IMR-90 (cell line): ENCODE results near the gene TMEM208. TPM values are rescaled to one million over a fixed set of nuclear protein-coding genes. Genes with fewer than 3 reads are reported as not detected.

Source experiments
- ATAC-seq: fragments of 200-7000 bp; cut with Tn5 transposase; 2 replicates; pipeline ENCODE4 v1.9.1; 2020; ENCODE audit warnings: low read depth, mild to moderate bottlenecking, moderate library complexity
- BruUV-seq: library from RNA; stranded (reverse); fragments of 400-500 nt; replicated peaks from 2 replicates; lab custom pipeline; 2021; lab: Mats Ljungman, UMichigan
- CTCF ChIA-PET: fragments of 300-600 bp; formaldehyde crosslinking; extraction: SDS; loops from one replicate; lab custom pipeline; 2021; ENCODE audit warnings: antibody characterized with exemption; lab: Yijun Ruan, JAX
- POLR2A ChIA-PET: fragments of 300-600 bp; sonication (Branson Sonifier 250); formaldehyde crosslinking; loops from one replicate; lab custom pipeline; 2022; ENCODE audit warnings: antibody characterized with exemption; ENCODE audit not compliant: unreplicated experiment; lab: Charles Lee
- DNase-seq: peaks from one replicate; pipeline ENCODE4 v3.0.0; 2013
- H2AFZ ChIP-seq: replicated peaks from 2 replicates; pipeline ENCODE3; 2013; ENCODE audit warnings: low read length, mild to moderate bottlenecking; ENCODE audit not compliant: poor library complexity
- H2AK5ac ChIP-seq: 2 replicates; pipeline ENCODE4 v1.6.1; 2013; ENCODE audit warnings: low read depth, low read length, inconsistent platforms
- H2AK9ac ChIP-seq: replicated peaks from 2 replicates; pipeline ENCODE3; 2013; ENCODE audit warnings: mild to moderate bottlenecking, low read depth, low read length, moderate library complexity; ENCODE audit not compliant: poor library complexity
- H2BK120ac ChIP-seq: 2 replicates; pipeline ENCODE4 v1.6.1; 2013; ENCODE audit warnings: low read depth, low read length, inconsistent platforms
- H2BK15ac ChIP-seq: 3 replicates; pipeline ENCODE4 v1.6.1; 2013; ENCODE audit warnings: low read depth, low read length, inconsistent platforms
- H2BK20ac ChIP-seq: 2 replicates; pipeline ENCODE4 v1.6.1; 2013; ENCODE audit warnings: low read depth, mild to moderate bottlenecking, inconsistent platforms, low read length, moderate library complexity
- H2BK5ac ChIP-seq: 2 replicates; pipeline ENCODE4 v1.6.1; 2013; ENCODE audit warnings: mild to moderate bottlenecking, low read depth, low read length, inconsistent platforms; ENCODE audit not compliant: poor library complexity, severe bottlenecking
- H3K14ac ChIP-seq: replicated peaks from 2 replicates; pipeline ENCODE4 v1.6.1; 2013; ENCODE audit warnings: low read depth, low read length, inconsistent platforms
- H3K18ac ChIP-seq: 2 replicates; pipeline ENCODE4 v1.6.1; 2013; ENCODE audit warnings: low read depth, low read length, control low read depth
- H3K23ac ChIP-seq: 2 replicates; pipeline ENCODE4 v1.6.1; 2013; ENCODE audit warnings: low read depth, low read length, inconsistent platforms
- H3K27ac ChIP-seq: 2 replicates; pipeline ENCODE4 v1.5.1; 2013; ENCODE audit warnings: mild to moderate bottlenecking, control low read depth, low read length; ENCODE audit not compliant: insufficient read depth
- H3K27me3 ChIP-seq: 2 replicates; pipeline ENCODE4 v1.6.1; 2013; ENCODE audit warnings: low read length; ENCODE audit not compliant: control insufficient read depth, insufficient read depth
- H3K36me3 ChIP-seq: 2 replicates; pipeline ENCODE4 v1.6.1; 2013; ENCODE audit warnings: low read length, mixed read lengths; ENCODE audit not compliant: control insufficient read depth, insufficient read depth
- H3K4ac ChIP-seq: 2 replicates; pipeline ENCODE4 v1.6.1; 2013; ENCODE audit warnings: low read depth, low read length, inconsistent platforms
- H3K4me1 ChIP-seq: 2 replicates; pipeline ENCODE4 v1.6.1; 2013; ENCODE audit warnings: low read length, mixed read lengths; ENCODE audit not compliant: control insufficient read depth, insufficient read depth
- H3K4me2 ChIP-seq: 2 replicates; pipeline ENCODE4 v1.6.1; 2013; ENCODE audit warnings: low read depth, mild to moderate bottlenecking, control low read depth, low read length, moderate library complexity
- H3K4me3 ChIP-seq: 2 replicates; pipeline ENCODE4 v1.5.1; 2013; ENCODE audit warnings: low read depth, mild to moderate bottlenecking, control low read depth, low read length, moderate library complexity; ENCODE audit not compliant: insufficient read depth
- H3K56ac ChIP-seq: 2 replicates; pipeline ENCODE4 v1.6.1; 2013; ENCODE audit warnings: low read length, inconsistent platforms; ENCODE audit not compliant: insufficient read depth; ENCODE audit errors: extremely low read depth
- H3K79me1 ChIP-seq, 2 experiments: 2 replicates each; pipeline ENCODE4 v1.6.1; 2013; ENCODE audit warnings: low read length in 2 of 2, inconsistent platforms in 1 of 2, low read depth in 1 of 2
- H3K9ac ChIP-seq: 2 replicates; pipeline ENCODE4 v1.6.1; 2013; ENCODE audit warnings: low read depth, low read length, control low read depth
- H3K9me1 ChIP-seq: 2 replicates; pipeline ENCODE4 v1.6.1; 2013; ENCODE audit warnings: low read length, inconsistent platforms; ENCODE audit not compliant: insufficient read depth
- H3K9me3 ChIP-seq: 2 replicates; pipeline ENCODE4 v1.6.1; 2013; ENCODE audit warnings: low read length; ENCODE audit not compliant: control insufficient read depth, insufficient read depth
- H4K20me1 ChIP-seq: 2 replicates; pipeline ENCODE4 v1.6.1; 2013; ENCODE audit warnings: low read length, inconsistent platforms; ENCODE audit not compliant: insufficient read depth
- H4K5ac ChIP-seq: 2 replicates; pipeline ENCODE4 v1.6.1; 2013; ENCODE audit warnings: mild to moderate bottlenecking, low read depth, low read length, control low read depth
- H4K8ac ChIP-seq, 2 experiments: 2 replicates each; pipeline ENCODE4 v1.6.1; 2013; ENCODE audit warnings: low read depth in 2 of 2, low read length in 2 of 2, control low read depth in 1 of 2, inconsistent platforms in 1 of 2
- H4K91ac ChIP-seq: 2 replicates; pipeline ENCODE4 v1.6.1; 2013; ENCODE audit warnings: low read depth, low read length, inconsistent platforms; ENCODE audit not compliant: insufficient read depth
- BHLHE40 ChIP-seq: fragments of 150-350 bp; IDR thresholded peaks from 2 replicates; pipeline ENCODE4 v1.6.1; 2016; ENCODE audit warnings: mild to moderate bottlenecking, low read depth, low read length
- MAFK ChIP-seq: IDR thresholded peaks from 2 replicates; pipeline ENCODE4 v1.6.1; 2012; ENCODE audit warnings: low read depth, low read length, improper control_type of control experiment
- MAZ ChIP-seq: IDR thresholded peaks from 2 replicates; pipeline ENCODE4 v1.6.1; 2012; ENCODE audit warnings: low read depth, mild to moderate bottlenecking, low read length, improper control_type of control experiment, moderate library complexity, borderline replicate concordance
- MXI1 ChIP-seq: IDR thresholded peaks from 2 replicates; pipeline ENCODE4 v1.6.1; 2012; ENCODE audit warnings: low read depth, mild to moderate bottlenecking, low read length, moderate library complexity, borderline replicate concordance
- POLR2A ChIP-seq: IDR thresholded peaks from 2 replicates; pipeline ENCODE4 v1.6.1; 2012; ENCODE audit warnings: mild to moderate bottlenecking, low read depth, low read length
- RAD21 ChIP-seq: IDR thresholded peaks from 2 replicates; pipeline ENCODE4 v1.6.1; 2012; ENCODE audit warnings: low read length, improper control_type of control experiment
- WGBS, 2 experiments: methylation state at CpG; one replicate each; pipeline versions ENCODE4 v1.1.5 to v1.1.7; 2013; ENCODE audit warnings: missing lambda C conversion rate in 2 of 2; ENCODE audit not compliant: insufficient read length in 1 of 2; ENCODE audit errors: extremely low coverage in 2 of 2; 5-methylcytosine and 5-hydroxymethylcytosine counted together
- dilution Hi-C: fragments of 300-500 bp; cut with HindIII; formaldehyde crosslinking; loops from one replicate; pipeline ENCODE4 v1.14.3; 2018; ENCODE audit warnings: low sequenced_read_pairs; ENCODE audit not compliant: unreplicated experiment
- in situ Hi-C: fragments of 300-500 bp; cut with MboI; formaldehyde crosslinking; loops from 3 replicates; pipeline ENCODE4 v1.14.3; 2019; ENCODE audit warnings: low sequenced_read_pairs, inconsistent platforms, mixed read lengths
- intact Hi-C: fragments of 100-400 bp; cut with micrococcal nuclease; formaldehyde crosslinking; loops from 2 replicates; pipeline ENCODE4 v1.10.0; 2022
- polyA plus RNA-seq, 3 experiments: library from polyadenylated mRNA; depleted of rRNA; stranded (reverse); fragments of >200 nt; gene quantifications; 2 replicates each; pipeline ENCODE4 v1.2.3, GENCODE V29; 2012; ENCODE audit warnings: low replicate concordance in 1 of 3
- total RNA-seq: library from RNA; depleted of rRNA; stranded (reverse); fragments of >200 nt; gene quantifications from 2 replicates; pipeline ENCODE4 v1.2.3, GENCODE V29; 2012
- TF ChIP-seq, protein P1 (sequence below): fragments of 150-350 bp; IDR thresholded peaks from 2 replicates; pipeline ENCODE4 v1.6.1; 2017; ENCODE audit warnings: mild to moderate bottlenecking, antibody characterized with exemption, low read length, low read depth

Gene TMEM208
- total and polyA plus RNA-seq, 2 of the 4 experiments (the other 2 are of a cell fraction): 65.6 to 66.5 TPM

DNA sequence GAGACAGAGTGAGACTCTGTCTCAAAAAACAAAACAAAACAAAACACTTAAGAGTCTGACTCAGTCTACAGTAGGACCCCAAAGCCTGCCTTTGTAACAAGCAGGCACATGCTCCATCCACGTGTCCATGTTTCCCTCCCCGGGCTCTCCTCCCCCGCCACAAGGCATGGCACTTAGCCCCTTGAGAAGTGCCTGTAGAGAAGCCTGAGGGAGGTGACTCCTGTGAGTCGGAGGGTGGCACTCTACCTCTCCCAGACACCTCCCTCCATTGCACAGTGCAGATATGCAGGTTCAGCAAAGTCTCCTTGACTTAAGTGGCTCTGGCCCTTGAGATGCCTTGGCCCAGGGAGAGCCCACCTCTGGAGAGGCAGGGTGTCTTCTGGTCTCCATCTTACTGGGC is 13.6 kb downstream of the TMEM208 start:
- Histone ChIP-seq H3K14ac (peak overlapping the region; percentile 95), H4K8ac (peak overlapping the region; percentile 44 to 94), H2AK9ac (peak overlapping the region; percentile 80), H2AK5ac (peak overlapping the region; percentile 99), H3K18ac (peak overlapping the region; percentile 70), H4K91ac (peak overlapping the region; percentile 95), H3K9me1 (peaks cover 42% of the 10 kb centered on the region), H3K4me1 (peaks cover 41% of the 10 kb centered on the region), H3K27me3 (no peaks in the 10 kb centered on the region), H3K4me3 (no peak overlapping the region), H3K4me2 (peak overlapping the region; percentile 30; the same call in 1 of the 2 replicates), H3K36me3 (peaks cover 35% of the 10 kb centered on the region), H3K23ac (peak overlapping the region; percentile 98), H3K27ac (peak overlapping the region; percentile 80), H3K9ac (peak overlapping the region; percentile 62), H2AFZ (peak overlapping the region; percentile 29), H2BK20ac (peak overlapping the region; percentile 91), H4K5ac (peak overlapping the region; percentile 77), H3K56ac (peak overlapping the region; percentile 89), H4K20me1 (no peaks in the 10 kb centered on the region; the same call in 1 of the 2 replicates), H2BK5ac (peak overlapping the region; percentile 93), H3K79me1 (peaks cover 34 to 84% of the 10 kb centered on the region in 2 experiments; a peak in 3 of 4 replicates), H2BK120ac (peak overlapping the region; percentile 95), H3K9me3 (no peaks in the 10 kb centered on the region), H2BK15ac (peak overlapping the region; percentile 97; the same call in 2 of the 3 replicates), H3K4ac (peak overlapping the region; percentile 98)
- BruUV-seq: no TSS peak
- in situ Hi-C loops (no loop called here), intact Hi-C loops (no loop called here), dilution Hi-C loops (no loop called here)
- ChIA-PET POLR2A (interaction anchor here (0.7 kb wide), 1 partner anchor 84 kb away, joined by 7 read pairs; no protein-coding TSS in a partner anchor), CTCF (interaction anchor here (0.7 kb wide), 1 partner anchor 241 kb away, joined by 3 read pairs; no protein-coding TSS in a partner anchor)
- peak; percentile 48 for DNase-seq
- no CpG with 5 or more reads among the region's 4 CpGs for WGBS, 2 experiments
- TF ChIP-seq MAZ (no peak), POLR2A (no peak), BHLHE40 (peak; percentile 52), MXI1 (0 out of 2 replicates have a peak, but pooled peaks have one; percentile 51), MAFK (no peak), RAD21 (no peak)
- TF ChIP-seq, protein P1, sequence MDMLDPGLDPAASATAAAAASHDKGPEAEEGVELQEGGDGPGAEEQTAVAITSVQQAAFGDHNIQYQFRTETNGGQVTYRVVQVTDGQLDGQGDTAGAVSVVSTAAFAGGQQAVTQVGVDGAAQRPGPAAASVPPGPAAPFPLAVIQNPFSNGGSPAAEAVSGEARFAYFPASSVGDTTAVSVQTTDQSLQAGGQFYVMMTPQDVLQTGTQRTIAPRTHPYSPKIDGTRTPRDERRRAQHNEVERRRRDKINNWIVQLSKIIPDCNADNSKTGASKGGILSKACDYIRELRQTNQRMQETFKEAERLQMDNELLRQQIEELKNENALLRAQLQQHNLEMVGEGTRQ: peak; percentile 63; the same call in 1 of the 2 replicates
- peak; percentile 0; the same call in 1 of the 2 replicates for ATAC-seq
